ENCODE data around the gene CDH8.

CDH8 gene

DNA sequence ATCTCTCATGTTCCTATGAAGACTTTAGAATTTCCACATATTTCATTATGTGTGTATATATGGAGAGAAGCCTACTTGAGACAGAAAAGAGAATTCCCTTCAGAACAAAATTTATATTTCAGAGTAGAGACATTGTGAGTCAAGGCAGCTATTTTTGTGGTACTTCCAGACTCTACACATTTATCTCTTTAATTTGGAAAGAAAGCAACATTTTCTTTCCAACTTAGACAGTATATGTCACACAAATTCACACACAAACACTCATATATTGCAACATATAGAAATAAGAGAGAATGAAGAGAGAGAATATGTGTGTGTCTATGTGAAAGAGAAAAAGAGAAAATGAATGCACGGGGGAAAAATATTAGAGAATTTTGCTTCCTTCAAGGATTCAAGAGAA lies 158.8 kb downstream of the CDH8 start:
- no peak overlapping the region for H2AFZ ChIP-seq (ENCODE audit: low read length)
- no peak overlapping the region for H3K9ac ChIP-seq (ENCODE audit: low read depth, low read length, poor library complexity)
- no peak overlapping the region for H4K91ac ChIP-seq (ENCODE audit: low read depth, low read length, poor library complexity)
- no peak overlapping the region for H2BK120ac ChIP-seq (ENCODE audit: low read depth, low read length)
- H3K27ac ChIP-seq (replicated peaks; ENCODE audit: low read length) = no peak overlapping the region
- H3K4me1 ChIP-seq (ENCODE audit: control insufficient read depth in 2 of 2, insufficient read depth in 1 of 2, low read depth in 1 of 2, low read length in 2 of 2) = peaks cover 0 to 1% of the 10 kb centered on the region in 2 donors
- H3K23ac ChIP-seq (ENCODE audit: low read depth, low read length, poor library complexity) = no peak overlapping the region
- DNase-seq (ENCODE audit: low spot score) = no peak
- H2AK5ac ChIP-seq (ENCODE audit: low read depth, low read length) = no peak overlapping the region
- H3K4me2 ChIP-seq (ENCODE audit: insufficient read depth, low read length, poor library complexity, severe bottlenecking) = no peak overlapping the region
- no peak overlapping the region for H3K14ac ChIP-seq (ENCODE audit: low read length)
- H3K79me1 ChIP-seq (ENCODE audit: low read depth, low read length) = no peaks in the 10 kb centered on the region
- H2BK15ac ChIP-seq (ENCODE audit: low read length) = no peak overlapping the region
- no peak overlapping the region for H3K4ac ChIP-seq (ENCODE audit: low read length)
- no CpG with 5 or more reads among the region's 1 CpG for WGBS, 2 donors (ENCODE audit: extremely low coverage in 2 of 2, insufficient read length in 2 of 2, insufficient replicate concordance in 1 of 2)
- H3K27me3 ChIP-seq (ENCODE audit: control insufficient read depth in 3 of 3, insufficient read depth in 3 of 3, low read depth in 1 of 3, low read length in 3 of 3) = no peaks in the 10 kb centered on the region
- no peak overlapping the region for H2BK12ac ChIP-seq (ENCODE audit: low read length)
- no peak overlapping the region for H3K18ac ChIP-seq (ENCODE audit: low read length)
- H2BK5ac ChIP-seq (ENCODE audit: low read length) = no peak overlapping the region
- H4K8ac ChIP-seq (ENCODE audit: low read depth, low read length) = no peak overlapping the region
- no peak overlapping the region for H3K4me3 ChIP-seq (ENCODE audit: low read length in 2 of 2)
- H3K36me3 ChIP-seq (replicated peaks in 1 of 2; ENCODE audit: control insufficient read depth in 2 of 2, insufficient read depth in 2 of 2, low read length in 2 of 2) = no peaks in the 10 kb centered on the region
- H3K9me3 ChIP-seq (replicated peaks in 1 of 2; ENCODE audit: control insufficient read depth in 2 of 2, insufficient read depth in 1 of 2, low read depth in 1 of 2, low read length in 2 of 2) = no peaks in the 10 kb centered on the region

GRCh38 chr16:61872778-61873119 lies 163.5 kb downstream of the CDH8 start:
- Histone ChIP-seq H3K27me3 (ENCODE audit: control insufficient read depth in 3 of 3, insufficient read depth in 3 of 3, low read depth in 1 of 3, low read length in 3 of 3) (no peaks in the 10 kb centered on the region), H2BK12ac (ENCODE audit: low read length) (no peak overlapping the region), H3K4me3 (ENCODE audit: low read length in 2 of 2) (no peak overlapping the region), H3K23ac (ENCODE audit: low read depth, low read length, poor library complexity) (no peak overlapping the region), H3K14ac (ENCODE audit: low read length) (no peak overlapping the region), H4K91ac (ENCODE audit: low read depth, low read length, poor library complexity) (no peak overlapping the region), H3K27ac (replicated peaks; ENCODE audit: low read length) (no peak overlapping the region), H3K18ac (ENCODE audit: low read length) (no peak overlapping the region), H3K4me2 (ENCODE audit: insufficient read depth, low read length, poor library complexity, severe bottlenecking) (no peak overlapping the region), H2BK120ac (ENCODE audit: low read depth, low read length) (no peak overlapping the region), H3K79me1 (ENCODE audit: low read depth, low read length) (no peaks in the 10 kb centered on the region), H2BK15ac (ENCODE audit: low read length) (no peak overlapping the region), H3K4ac (ENCODE audit: low read length) (no peak overlapping the region), H3K9ac (ENCODE audit: low read depth, low read length, poor library complexity) (no peak overlapping the region), H4K8ac (ENCODE audit: low read depth, low read length) (no peak overlapping the region), H3K9me3 (replicated peaks in 1 of 2; ENCODE audit: control insufficient read depth in 2 of 2, insufficient read depth in 1 of 2, low read depth in 1 of 2, low read length in 2 of 2) (no peaks in the 10 kb centered on the region), H2AFZ (ENCODE audit: low read length) (no peak overlapping the region), H2AK5ac (ENCODE audit: low read depth, low read length) (no peak overlapping the region), H3K36me3 (replicated peaks in 1 of 2; ENCODE audit: control insufficient read depth in 2 of 2, insufficient read depth in 2 of 2, low read length in 2 of 2) (no peaks in the 10 kb centered on the region), H3K4me1 (ENCODE audit: control insufficient read depth in 2 of 2, insufficient read depth in 1 of 2, low read depth in 1 of 2, low read length in 2 of 2) (peaks cover 0 to 3% of the 10 kb centered on the region in 2 donors), H2BK5ac (ENCODE audit: low read length) (no peak overlapping the region)
- no peak for DNase-seq (ENCODE audit: low spot score)

- no peaks in the 10 kb centered on the region for H3K27me3 ChIP-seq (ENCODE audit: control insufficient read depth in 3 of 3, insufficient read depth in 3 of 3, low read depth in 1 of 3, low read length in 3 of 3)
- H3K4ac ChIP-seq (ENCODE audit: low read length) = no peak overlapping the region
- no peak overlapping the region for H3K4me2 ChIP-seq (ENCODE audit: insufficient read depth, low read length, poor library complexity, severe bottlenecking)
- H4K8ac ChIP-seq (ENCODE audit: low read depth, low read length) = no peak overlapping the region
- H2BK12ac ChIP-seq (ENCODE audit: low read length) = no peak overlapping the region
- DNase-seq (ENCODE audit: low spot score) = no peak
- WGBS, 2 donors (ENCODE audit: extremely low coverage in 2 of 2, insufficient read length in 2 of 2, insufficient replicate concordance in 1 of 2) = no CpG with 5 or more reads among the region's 6 CpGs
- H3K18ac ChIP-seq (ENCODE audit: low read length) = no peak overlapping the region
- H3K4me1 ChIP-seq (ENCODE audit: control insufficient read depth in 2 of 2, insufficient read depth in 1 of 2, low read depth in 1 of 2, low read length in 2 of 2) = peaks cover 0 to 3% of the 10 kb centered on the region in 2 donors
- no peak overlapping the region for H2AFZ ChIP-seq (ENCODE audit: low read length)
- no peaks in the 10 kb centered on the region for H3K79me1 ChIP-seq (ENCODE audit: low read depth, low read length)
- H3K27ac ChIP-seq (replicated peaks; ENCODE audit: low read length) = no peak overlapping the region
- H3K23ac ChIP-seq (ENCODE audit: low read depth, low read length, poor library complexity) = no peak overlapping the region
- no peak overlapping the region for H3K14ac ChIP-seq (ENCODE audit: low read length)
- no peaks in the 10 kb centered on the region for H3K9me3 ChIP-seq (replicated peaks in 1 of 2; ENCODE audit: control insufficient read depth in 2 of 2, insufficient read depth in 1 of 2, low read depth in 1 of 2, low read length in 2 of 2)
- H2AK5ac ChIP-seq (ENCODE audit: low read depth, low read length) = no peak overlapping the region
- no peak overlapping the region for H4K91ac ChIP-seq (ENCODE audit: low read depth, low read length, poor library complexity)
- H3K36me3 ChIP-seq (replicated peaks in 1 of 2; ENCODE audit: control insufficient read depth in 2 of 2, insufficient read depth in 2 of 2, low read length in 2 of 2) = no peaks in the 10 kb centered on the region
- no peak overlapping the region for H3K9ac ChIP-seq (ENCODE audit: low read depth, low read length, poor library complexity)
- no peak overlapping the region for H2BK120ac ChIP-seq (ENCODE audit: low read depth, low read length)
- no peak overlapping the region for H3K4me3 ChIP-seq (ENCODE audit: low read length in 2 of 2)
- H2BK5ac ChIP-seq (ENCODE audit: low read length) = no peak overlapping the region
- no peak overlapping the region for H2BK15ac ChIP-seq (ENCODE audit: low read length)
Measured at GRCh38 chr16:61871837-61872777, 164.1 kb downstream of the CDH8 start.

DNA sequence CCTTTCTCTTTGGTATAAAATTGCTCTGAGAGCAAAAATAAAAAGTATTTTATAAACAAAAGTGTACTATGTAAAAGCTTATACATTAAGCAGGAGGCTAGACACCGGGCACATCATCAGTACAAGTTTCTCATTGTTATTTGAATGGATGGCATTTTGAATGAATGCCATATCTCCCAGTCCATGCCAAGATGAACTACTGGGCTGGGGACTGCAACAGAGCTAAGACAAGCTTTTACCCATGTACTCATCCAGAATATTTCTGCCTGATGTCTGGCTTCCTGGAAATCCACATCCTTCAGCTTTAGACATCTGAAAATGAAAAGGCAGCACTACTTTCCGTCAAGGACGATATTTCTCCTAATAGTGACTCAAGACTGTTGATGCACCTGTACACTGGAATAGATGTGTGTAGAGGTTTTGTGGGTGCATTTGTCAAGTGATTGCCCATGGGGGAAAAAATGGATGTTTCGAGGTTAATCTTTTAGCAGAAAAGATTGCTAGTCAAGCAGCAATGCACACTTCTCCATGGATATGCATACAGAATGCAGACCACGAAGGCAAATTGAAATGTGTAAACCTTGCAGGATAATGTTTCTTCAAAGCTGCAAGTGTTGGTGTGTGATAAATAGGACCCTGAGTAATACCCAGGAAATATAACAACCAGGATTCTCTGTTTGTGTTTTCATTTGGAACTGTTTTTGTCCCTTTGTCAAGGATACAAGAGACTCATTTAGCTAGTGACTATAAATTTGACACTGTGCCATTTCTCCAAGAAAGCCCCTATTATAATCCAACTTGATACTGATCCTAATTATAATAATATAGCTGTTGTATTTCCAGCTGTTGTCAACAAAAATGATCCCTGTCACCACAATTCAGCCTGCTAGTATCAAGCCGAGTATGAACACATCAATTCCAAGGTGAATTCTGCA lies 173.8 kb downstream of the CDH8 start:
- no peak for DNase-seq (ENCODE audit: low spot score)
- Histone ChIP-seq H3K79me1 (ENCODE audit: low read depth, low read length) (no peaks in the 10 kb centered on the region), H3K18ac (ENCODE audit: low read length) (no peak overlapping the region), H3K36me3 (replicated peaks in 1 of 2; ENCODE audit: control insufficient read depth in 2 of 2, insufficient read depth in 2 of 2, low read length in 2 of 2) (no peaks in the 10 kb centered on the region), H2BK12ac (ENCODE audit: low read length) (no peak overlapping the region), H3K14ac (ENCODE audit: low read length) (no peak overlapping the region), H3K23ac (ENCODE audit: low read depth, low read length, poor library complexity) (no peak overlapping the region), H3K27me3 (ENCODE audit: control insufficient read depth in 3 of 3, insufficient read depth in 3 of 3, low read depth in 1 of 3, low read length in 3 of 3) (no peaks in the 10 kb centered on the region), H2BK5ac (ENCODE audit: low read length) (no peak overlapping the region), H2AFZ (ENCODE audit: low read length) (no peak overlapping the region), H2BK120ac (ENCODE audit: low read depth, low read length) (no peak overlapping the region), H3K9me3 (replicated peaks in 1 of 2; ENCODE audit: control insufficient read depth in 2 of 2, insufficient read depth in 1 of 2, low read depth in 1 of 2, low read length in 2 of 2) (peaks cover 0 to 2% of the 10 kb centered on the region in 2 donors), H3K27ac (replicated peaks; ENCODE audit: low read length) (no peak overlapping the region), H3K9ac (ENCODE audit: low read depth, low read length, poor library complexity) (no peak overlapping the region), H4K91ac (ENCODE audit: low read depth, low read length, poor library complexity) (no peak overlapping the region), H2BK15ac (ENCODE audit: low read length) (no peak overlapping the region), H2AK5ac (ENCODE audit: low read depth, low read length) (no peak overlapping the region), H3K4me2 (ENCODE audit: insufficient read depth, low read length, poor library complexity, severe bottlenecking) (no peak overlapping the region), H3K4ac (ENCODE audit: low read length) (no peak overlapping the region), H3K4me3 (ENCODE audit: low read length in 2 of 2) (no peak overlapping the region), H3K4me1 (ENCODE audit: control insufficient read depth in 2 of 2, insufficient read depth in 1 of 2, low read depth in 1 of 2, low read length in 2 of 2) (peaks cover 2 to 6% of the 10 kb centered on the region in 2 donors), H4K8ac (ENCODE audit: low read depth, low read length) (no peak overlapping the region)
- no CpG with 5 or more reads among the region's 6 CpGs for WGBS, 2 donors (ENCODE audit: extremely low coverage in 2 of 2, insufficient read length in 2 of 2, insufficient replicate concordance in 1 of 2)
